Stimulated activated CD8-positive, alpha-beta memory T cell treated with anti-CD3 and anti-CD28 coated beads, Interleukin-15, amount 100 ng/mL, for 4 hours (primary cell): ENCODE measurements around the gene CEP350.
A peak's percentile ranks its signal among the peaks of the same experiment; 100 is the strongest.

Experiments
- DNase-seq, 2 donors: peaks; one replicate each; pipeline ENCODE4 v3.0.0-alpha.2; 2020; ENCODE audit warnings: low read depth in 2 of 2

Gene CEP350, protein sequence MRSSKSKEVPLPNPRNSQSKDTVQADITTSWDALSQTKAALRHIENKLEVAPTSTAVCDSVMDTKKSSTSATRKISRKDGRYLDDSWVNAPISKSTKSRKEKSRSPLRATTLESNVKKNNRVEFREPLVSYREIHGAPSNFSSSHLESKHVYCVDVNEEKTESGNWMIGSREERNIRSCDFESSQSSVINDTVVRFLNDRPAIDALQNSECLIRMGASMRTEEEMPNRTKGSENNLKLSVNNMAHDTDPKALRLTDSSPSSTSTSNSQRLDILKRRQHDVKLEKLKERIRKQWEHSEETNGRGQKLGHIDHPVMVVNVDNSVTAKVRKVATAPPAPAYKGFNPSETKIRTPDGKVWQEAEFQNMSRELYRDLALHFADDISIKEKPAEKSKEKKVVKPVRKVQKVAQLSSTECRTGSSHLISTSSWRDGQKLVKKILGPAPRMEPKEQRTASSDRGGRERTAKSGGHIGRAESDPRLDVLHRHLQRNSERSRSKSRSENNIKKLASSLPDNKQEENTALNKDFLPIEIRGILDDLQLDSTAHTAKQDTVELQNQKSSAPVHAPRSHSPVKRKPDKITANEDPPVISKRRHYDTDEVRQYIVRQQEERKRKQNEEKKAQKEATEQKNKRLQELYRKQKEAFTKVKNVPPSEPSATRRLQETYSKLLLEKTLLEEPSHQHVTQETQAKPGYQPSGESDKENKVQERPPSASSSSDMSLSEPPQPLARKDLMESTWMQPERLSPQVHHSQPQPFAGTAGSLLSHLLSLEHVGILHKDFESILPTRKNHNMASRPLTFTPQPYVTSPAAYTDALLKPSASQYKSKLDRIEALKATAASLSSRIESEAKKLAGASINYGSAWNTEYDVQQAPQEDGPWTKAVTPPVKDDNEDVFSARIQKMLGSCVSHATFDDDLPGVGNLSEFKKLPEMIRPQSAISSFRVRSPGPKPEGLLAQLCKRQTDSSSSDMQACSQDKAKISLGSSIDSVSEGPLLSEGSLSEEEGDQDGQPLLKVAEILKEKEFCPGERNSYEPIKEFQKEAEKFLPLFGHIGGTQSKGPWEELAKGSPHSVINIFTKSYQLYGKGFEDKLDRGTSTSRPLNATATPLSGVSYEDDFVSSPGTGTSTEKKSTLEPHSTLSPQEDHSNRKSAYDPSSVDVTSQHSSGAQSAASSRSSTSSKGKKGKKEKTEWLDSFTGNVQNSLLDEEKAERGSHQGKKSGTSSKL (N-terminal part only)

DNA sequence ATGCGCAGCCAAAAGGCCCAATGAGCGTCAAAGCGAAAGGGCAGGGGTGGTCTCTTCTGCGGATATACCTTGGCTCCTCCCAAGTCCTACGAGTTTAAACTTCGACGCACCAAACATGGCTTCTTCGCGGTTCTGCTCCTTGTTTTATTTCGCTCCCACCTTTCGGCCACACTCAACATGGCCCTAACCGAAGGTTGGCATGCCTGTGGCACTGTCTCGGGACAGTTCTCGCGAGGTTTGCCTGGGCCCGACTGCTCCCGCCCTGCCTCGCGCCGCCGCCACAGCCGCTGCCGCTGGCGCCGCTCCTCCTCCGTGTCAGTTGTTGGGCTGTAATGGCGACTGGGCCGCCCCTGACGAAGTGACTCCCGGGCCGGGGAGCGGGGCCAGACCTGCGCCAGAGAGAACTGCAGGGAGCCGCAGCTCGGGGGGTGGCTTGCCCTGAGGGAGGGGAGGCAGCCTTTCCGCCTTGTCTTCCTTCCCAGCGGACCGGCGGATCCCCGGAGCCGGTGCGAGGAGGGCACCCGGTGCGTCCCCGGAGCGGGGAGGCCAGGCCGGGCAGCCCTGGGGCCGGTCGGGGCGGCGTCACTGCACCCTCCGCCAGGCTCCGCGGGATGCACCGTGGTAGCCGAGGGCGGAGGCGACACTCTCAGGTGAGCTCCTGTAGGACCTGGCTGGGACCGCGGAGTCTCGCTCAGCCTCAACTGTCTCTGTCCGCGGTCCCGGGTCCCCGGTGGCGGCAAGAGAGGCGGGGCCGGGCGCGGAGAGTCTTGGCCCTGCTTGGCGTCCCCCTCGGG lies at the start of gene CEP350:
CEP350 (plus strand) TSS at position 318 of the 794 bp plus-strand sequence. CDS start 31,372 bp downstream, outside the sequence.
- DNase-seq = peak; percentile 95 to 96

- no peak for DNase-seq
Measured at GRCh38 chr1:179910934-179911333, 43.7 kb upstream of the CEP350 start.

GRCh38 chr1:179911812-179912211 lies 42.8 kb upstream of the CEP350 start:
- DNase-seq = no peak

- DNase-seq = no peak
Measured at GRCh38 chr1:179917601-179918429, 36.8 kb upstream of the CEP350 start.

DNA sequence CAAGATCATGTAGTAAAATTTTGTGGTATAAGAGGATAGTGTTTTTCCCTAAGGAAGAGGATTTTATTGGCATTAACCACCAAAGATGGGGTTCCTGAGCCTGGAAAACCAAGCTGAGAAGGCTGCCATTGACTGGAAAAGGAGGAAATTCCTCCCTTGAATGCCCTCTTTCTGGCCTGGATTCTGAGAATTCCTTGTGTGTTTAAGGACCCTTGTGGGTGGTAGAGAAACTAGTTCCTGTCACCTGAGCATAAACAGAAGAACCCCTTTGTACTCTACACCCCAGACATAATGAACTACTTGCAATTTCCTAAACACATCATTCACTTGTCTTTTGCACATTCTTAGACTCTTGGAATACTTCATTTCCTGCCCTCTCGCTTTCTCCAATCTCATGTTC lies 33.1 kb upstream of the CEP350 start:
- DNase-seq = no peak

GRCh38 chr1:179921981-179922872 lies 32.4 kb upstream of the CEP350 start:
- DNase-seq = no peak

DNA sequence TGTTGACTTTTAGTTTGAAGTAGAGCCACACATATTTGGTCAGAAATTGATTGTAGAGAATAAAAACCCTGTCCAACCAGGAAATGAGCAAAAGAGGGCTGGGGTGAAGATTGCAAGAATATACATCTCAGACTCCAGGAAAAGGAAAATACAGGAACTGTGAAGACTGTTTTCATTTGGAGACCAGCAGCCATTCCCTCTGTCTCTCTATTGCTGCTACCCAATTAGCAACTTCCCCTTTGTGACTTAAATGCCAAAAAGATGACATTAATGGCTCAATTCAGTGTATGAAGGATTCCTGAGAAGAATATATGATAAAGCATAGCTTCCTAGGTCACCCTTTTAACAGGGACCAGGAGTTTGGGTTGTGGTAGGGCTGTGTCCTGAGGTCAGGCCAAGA lies 31.6 kb upstream of the CEP350 start:
- no peak for DNase-seq

DNA sequence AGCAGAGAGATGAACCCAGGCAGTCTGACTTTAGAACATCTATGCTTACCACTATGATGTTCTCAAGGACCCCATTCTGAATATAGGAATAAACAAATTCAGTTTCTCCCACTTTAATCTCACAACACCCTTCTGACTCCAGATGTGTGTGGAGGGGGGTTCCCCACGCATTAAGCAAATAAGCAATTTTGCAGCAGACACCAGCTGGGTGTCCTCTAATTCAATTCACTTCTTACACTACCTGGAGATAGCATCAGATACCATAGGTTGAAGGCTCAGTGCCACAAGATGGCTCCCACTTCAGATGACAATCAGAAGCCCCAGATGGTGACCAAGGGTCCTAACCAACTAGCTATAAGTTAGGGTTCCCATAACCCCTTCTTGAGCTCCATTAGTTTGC lies 30.3 kb upstream of the CEP350 start:
- no peak for DNase-seq

GRCh38 chr1:179925302-179925701 lies 29.3 kb upstream of the CEP350 start:
- no peak for DNase-seq

DNA sequence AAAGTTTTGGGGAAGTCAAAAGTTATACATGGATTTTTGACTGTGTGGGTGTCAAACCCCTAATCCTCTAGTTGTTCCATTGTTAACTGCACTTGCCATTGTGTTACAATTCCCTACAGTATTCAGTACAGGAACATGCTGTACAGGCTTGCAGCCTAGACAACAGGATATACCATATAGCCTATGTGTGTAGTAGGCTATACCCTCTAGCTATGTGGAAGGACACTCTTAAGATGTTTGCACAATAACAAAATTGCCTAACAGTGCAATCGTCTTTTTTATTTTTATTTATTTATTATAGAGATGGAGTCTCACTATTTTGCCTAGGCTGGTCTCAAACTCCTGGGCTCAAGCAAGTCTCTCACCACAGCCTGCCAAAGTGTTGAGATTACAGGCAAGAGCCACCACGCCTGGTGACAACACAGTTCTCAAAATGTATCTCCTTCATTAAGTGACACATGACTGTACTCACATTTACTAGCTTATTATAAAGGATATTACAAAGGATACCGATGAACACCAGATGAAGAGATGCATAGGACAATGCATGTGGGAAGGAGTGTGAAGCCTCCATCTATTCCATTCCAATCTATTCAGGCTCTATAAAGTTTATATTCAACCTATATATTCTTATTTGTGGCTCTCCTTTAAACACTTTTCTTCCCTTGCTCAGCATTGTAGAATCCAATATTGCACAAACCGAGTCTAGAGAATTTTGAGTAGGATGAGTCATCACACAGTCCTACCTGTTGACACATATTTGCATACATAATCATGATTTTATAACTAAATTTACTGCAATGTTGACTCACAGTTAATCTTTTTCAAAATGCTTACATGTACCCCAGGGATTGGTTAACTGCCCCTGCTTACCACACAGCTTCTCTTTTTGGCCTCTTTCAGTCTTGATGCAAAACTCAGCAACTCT lies 28.4 kb upstream of the CEP350 start:
- no peak for DNase-seq

DNA sequence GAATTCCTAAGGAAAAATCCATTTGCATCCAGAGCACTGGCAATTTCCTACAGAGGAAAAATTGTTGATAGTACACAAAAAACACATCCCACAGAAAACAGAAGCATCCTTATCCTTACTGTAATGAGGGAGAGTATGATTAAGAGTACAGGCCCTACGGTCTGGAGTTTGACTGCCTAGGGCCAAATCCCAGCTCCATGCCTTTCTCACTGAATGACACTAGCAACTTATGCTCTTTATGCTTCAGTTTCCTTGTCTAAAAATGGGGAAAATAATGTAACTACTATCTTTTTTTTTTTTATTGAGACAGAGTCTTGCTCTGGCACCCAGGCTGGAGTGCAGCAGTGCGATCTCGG lies 27.8 kb upstream of the CEP350 start:
- DNase-seq = no peak

DNA sequence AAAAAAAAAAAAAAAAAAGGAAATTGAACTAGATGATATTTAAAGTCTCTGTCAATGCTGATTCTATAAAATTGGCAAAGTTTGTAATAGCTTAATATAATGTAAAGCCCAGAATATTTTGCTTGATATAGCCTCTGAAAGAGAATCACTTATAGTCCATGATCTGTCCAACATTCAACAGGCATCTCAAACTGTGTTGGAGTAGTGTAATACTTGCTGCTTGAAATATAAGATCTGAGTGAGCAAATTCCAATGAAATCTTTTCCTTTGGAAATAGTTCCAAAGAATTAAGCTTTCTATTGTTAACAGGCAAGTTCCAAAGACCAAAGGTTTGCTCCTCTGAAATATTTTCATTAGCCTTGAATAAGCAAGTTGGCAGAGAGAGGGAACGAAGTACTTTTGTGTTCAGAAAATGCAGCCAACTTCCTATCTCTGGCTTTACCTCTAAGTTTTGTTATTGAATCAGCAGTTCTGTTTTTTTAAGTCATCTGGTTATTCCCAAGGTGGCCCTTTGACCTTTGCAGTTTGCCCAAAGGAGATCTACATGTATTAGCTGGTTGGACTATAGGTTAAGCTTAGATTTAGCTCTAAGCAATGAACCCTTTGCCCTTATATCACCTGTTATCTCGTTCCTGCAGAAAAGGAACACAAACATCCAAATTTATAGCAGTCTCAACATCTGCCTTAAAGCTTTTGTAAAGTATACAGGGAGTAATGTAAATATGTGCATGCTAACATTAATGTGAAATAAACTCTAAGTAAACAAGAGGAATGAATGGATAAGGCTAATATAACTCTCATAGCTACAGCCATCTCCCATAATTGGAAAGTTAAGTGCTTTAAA lies 24.4 kb upstream of the CEP350 start:
- DNase-seq = no peak

- no peak for DNase-seq
Measured at GRCh38 chr1:179930867-179931266, 23.7 kb upstream of the CEP350 start.

DNA sequence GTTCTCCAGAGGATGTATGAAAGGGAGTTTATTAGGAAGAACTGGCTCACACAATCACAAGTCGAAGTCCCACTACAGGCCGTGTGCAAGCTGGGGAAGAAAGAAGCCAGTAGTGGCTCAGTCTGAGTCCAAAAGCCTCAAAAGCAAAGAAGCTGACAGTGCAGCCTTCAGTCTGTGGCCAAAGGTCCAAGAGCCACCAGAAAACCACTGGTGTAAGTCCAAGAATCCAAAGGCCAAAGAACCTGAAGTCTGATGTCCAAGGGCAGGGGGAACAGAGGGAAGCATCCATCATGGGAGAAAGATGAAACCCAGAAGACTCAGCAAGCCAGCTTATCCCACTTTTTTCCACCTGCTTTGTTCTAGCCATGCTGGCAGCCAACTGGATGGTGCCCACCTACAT lies 21.4 kb upstream of the CEP350 start:
- DNase-seq = no peak

DNA sequence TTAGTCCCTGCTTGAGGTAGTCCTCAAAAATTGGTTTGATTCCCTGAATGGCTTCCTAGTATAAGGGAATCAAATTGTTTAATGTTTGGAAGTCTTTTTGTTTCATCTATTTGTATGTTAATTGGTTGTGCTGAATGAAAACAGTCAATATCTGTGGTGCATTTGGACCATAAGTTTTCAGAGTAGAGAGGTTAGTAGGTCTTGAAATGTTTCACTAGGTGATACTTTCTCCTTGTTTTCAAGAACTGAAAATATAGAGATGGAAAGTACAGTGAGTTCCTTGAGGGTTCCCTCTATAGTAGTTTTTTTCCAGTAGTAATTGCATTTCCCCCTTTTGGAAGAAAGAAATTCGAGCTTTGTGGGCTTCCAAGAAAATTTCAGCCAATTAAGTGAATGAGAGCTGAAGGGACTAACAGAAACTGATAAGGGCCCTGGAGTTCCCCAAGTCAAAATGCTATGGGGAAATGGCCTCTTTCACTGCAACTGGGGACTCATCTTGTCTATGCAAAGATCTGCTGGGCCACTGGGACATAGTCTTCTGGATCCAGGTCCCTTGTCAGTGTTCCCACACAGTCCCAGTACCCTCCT lies 18.6 kb upstream of the CEP350 start:
- no peak for DNase-seq

DNA sequence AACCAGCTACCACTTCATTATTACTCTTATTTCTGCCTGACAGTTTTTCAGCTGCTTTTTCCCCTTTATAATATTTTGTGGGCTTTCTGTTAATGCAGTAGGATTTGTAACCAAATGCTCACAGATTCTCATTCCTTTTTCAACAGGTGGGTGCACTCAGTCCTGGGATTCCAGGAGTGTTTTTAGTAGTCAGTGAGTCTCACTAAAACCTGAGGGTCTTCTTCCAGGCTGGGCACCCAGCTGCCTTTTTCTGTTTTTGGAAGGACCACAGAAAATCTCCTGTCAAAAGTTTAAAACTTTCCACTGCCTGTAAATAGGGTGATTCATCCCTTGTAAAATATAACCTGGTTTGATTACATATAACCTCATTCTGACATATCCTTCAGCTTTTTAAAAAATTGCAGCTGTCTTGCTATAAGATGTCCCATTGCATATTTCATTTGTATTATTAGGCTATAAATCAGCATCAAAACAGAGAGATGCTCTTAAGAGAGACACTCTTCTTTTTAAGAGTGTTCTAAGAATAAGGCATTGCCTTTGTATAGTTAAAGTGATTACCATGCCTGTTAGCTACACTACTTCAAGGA lies 16.8 kb upstream of the CEP350 start:
- no peak for DNase-seq

- no peak for DNase-seq
Measured at GRCh38 chr1:179938752-179939151, 15.9 kb upstream of the CEP350 start.
